ENCODE measurements around the gene KRI1. TPM values are rescaled to one million over a fixed set of nuclear protein-coding genes. Genes with fewer than 3 reads are reported as not detected.

The KRI1 gene
- total RNA-seq, 1 experiment from 2014 or later = 57.4 TPM

DNA sequence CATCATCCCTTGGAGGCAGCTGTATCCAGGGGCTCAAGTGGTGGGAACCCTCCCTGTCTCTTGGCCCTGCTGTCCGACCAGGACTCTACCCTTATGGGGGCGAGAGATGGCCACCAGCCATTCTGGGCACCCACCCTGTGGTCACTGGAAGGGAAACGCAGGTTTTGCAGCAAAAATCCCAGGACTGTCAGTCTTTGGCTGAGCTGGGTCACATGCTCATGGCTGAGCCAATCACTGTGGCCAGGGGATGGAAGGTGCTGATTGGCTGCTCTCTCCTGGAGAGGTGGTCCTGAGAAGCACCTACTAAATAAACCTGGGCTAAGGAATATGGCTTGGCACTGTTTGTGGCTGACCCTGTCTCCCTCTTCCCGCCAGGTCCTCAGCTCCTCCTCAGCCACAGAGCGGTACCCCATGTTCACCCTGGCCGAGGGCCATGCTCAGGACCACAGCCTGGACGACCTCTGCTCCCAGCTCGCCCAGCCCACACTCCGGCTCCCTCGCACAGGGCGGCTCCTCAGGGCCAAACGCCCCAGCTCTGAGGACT lies 13.2 kb downstream of the KRI1 start:
- H4K5ac ChIP-seq (ENCODE audit: insufficient read length, low read depth, low read length) = peak overlapping the region; percentile 27

More for the DNA sequence above, 13.2 kb downstream of the KRI1 start:
- peaks cover 34 to 88% (median 73%) of the 10 kb centered on the region in 3 experiments; a peak in 6 of 7 replicates for H3K36me3 Mint-ChIP-seq (ENCODE audit: insufficient read depth in 1 of 3, low read depth in 3 of 3)
- Histone ChIP-seq H2BK120ac (ENCODE audit: low read depth, low read length, poor library complexity, severe bottlenecking) (no peak overlapping the region), H3K4me2 (ENCODE audit: insufficient read depth, insufficient read length, low read length) (no peak overlapping the region), H2BK5ac (ENCODE audit: insufficient read length, low read length) (no peak overlapping the region), H3K27ac (ENCODE audit: insufficient read length, low read depth, low read length) (no peak overlapping the region), H3T11ph (ENCODE audit: low read length) (no peak overlapping the region), H3K9ac (ENCODE audit: extremely low read depth, insufficient read length, low read length) (no peak overlapping the region), H4K8ac (replicated peaks; ENCODE audit: insufficient read length, low read depth, low read length) (no peak overlapping the region), H3K4me1 (ENCODE audit: insufficient read depth, low read length) (no peaks in the 10 kb centered on the region), H3K23ac (ENCODE audit: insufficient read length, low read depth, low read length) (no peak overlapping the region), H3K56ac (ENCODE audit: insufficient read length, low read depth, low read length) (peak overlapping the region; percentile 28), H3K9me3 (ENCODE audit: control insufficient read depth, low read depth, low read length) (no peaks in the 10 kb centered on the region), H3K79me1 (ENCODE audit: insufficient read depth, low read depth, low read length, poor library complexity, severe bottlenecking) (no peaks in the 10 kb centered on the region), H2BK20ac (ENCODE audit: low read depth, low read length, poor library complexity, severe bottlenecking) (no peak overlapping the region), H4K20me1 (ENCODE audit: control insufficient read depth, insufficient read depth, insufficient read length) (no peaks in the 10 kb centered on the region), H3K79me2 (ENCODE audit: insufficient read depth, low read length) (no peaks in the 10 kb centered on the region), H3K27me3 (ENCODE audit: insufficient read depth, low read length) (no peaks in the 10 kb centered on the region), H4K91ac (ENCODE audit: insufficient read length, low read depth, low read length) (no peak overlapping the region), H3K4ac (ENCODE audit: low read depth, low read length) (no peak overlapping the region), H3K18ac (ENCODE audit: insufficient read length, low read depth, low read length) (no peak overlapping the region), H3K23me2 (ENCODE audit: insufficient read length, low read depth, low read length, poor library complexity, severe bottlenecking) (no peaks in the 10 kb centered on the region), H3K14ac (ENCODE audit: insufficient read depth, low read length) (no peak overlapping the region; the same call in 1 of the 2 replicates), H2BK12ac (ENCODE audit: insufficient read length, low read depth, low read length) (no peak overlapping the region), H2AFZ (ENCODE audit: low read length) (no peak overlapping the region), H2BK15ac (ENCODE audit: low read depth, low read length) (no peak overlapping the region), H2AK5ac (ENCODE audit: insufficient read length, low read length) (no peak overlapping the region)
- TF ChIP-seq, protein P1, sequence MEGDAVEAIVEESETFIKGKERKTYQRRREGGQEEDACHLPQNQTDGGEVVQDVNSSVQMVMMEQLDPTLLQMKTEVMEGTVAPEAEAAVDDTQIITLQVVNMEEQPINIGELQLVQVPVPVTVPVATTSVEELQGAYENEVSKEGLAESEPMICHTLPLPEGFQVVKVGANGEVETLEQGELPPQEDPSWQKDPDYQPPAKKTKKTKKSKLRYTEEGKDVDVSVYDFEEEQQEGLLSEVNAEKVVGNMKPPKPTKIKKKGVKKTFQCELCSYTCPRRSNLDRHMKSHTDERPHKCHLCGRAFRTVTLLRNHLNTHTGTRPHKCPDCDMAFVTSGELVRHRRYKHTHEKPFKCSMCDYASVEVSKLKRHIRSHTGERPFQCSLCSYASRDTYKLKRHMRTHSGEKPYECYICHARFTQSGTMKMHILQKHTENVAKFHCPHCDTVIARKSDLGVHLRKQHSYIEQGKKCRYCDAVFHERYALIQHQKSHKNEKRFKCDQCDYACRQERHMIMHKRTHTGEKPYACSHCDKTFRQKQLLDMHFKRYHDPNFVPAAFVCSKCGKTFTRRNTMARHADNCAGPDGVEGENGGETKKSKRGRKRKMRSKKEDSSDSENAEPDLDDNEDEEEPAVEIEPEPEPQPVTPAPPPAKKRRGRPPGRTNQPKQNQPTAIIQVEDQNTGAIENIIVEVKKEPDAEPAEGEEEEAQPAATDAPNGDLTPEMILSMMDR (conservative IDR thresholded peaks at IDR 0.05) = no peak
- H3K27me3 Mint-ChIP-seq (ENCODE audit: low read depth) = no peaks in the 10 kb centered on the region
- no CpG with 5 or more reads among the region's 12 CpGs for WGBS (ENCODE audit: extremely low coverage, insufficient read length, low lambda C conversion rate)
- H3K9me3 Mint-ChIP-seq = no peaks in the 10 kb centered on the region
- peak; percentile 85 for DNase-seq
- no peak overlapping the region for H3K4me3 Mint-ChIP-seq
- H3K27ac Mint-ChIP-seq = no peak overlapping the region; a peak in 3 of 7 replicates
- H3K4me1 Mint-ChIP-seq = no peaks in the 10 kb centered on the region
